Activated T-helper 17 cell treated with anti-CD3 and anti-CD28 coated beads, Interleukin-2, amount 50 U/mL, for 72 hours (primary cell): Measurements from ENCODE around the gene MRS2. TPM values are rescaled to one million over a fixed set of nuclear protein-coding genes. Genes with fewer than 3 reads are reported as not detected.
"Not testable (repeated sequence)": the region's sequence is repeated elsewhere in the genome, so short reads cannot be mapped to it uniquely, and the experiment has no call there.

Experiments
- ATAC-seq: fragments of 150-1000 bp; cut with Tn5 transposase; replicated peaks from 2 replicates; pipeline ENCODE4 v1.10.0; 2021; ENCODE audit warnings: mild to moderate bottlenecking, moderate library complexity
- H3K27ac Mint-ChIP-seq: one replicate; pipeline ENCODE4 v1.8.0; 2022; ENCODE audit warnings: mixed read lengths
- H3K27me3 Mint-ChIP-seq: one replicate; pipeline ENCODE4 v1.8.0; 2022; ENCODE audit warnings: mixed read lengths
- H3K36me3 Mint-ChIP-seq: one replicate; pipeline ENCODE4 v1.8.0; 2022; ENCODE audit warnings: low read depth, mild to moderate bottlenecking, mixed read lengths
- H3K4me1 Mint-ChIP-seq: one replicate; pipeline ENCODE4 v1.8.0; 2022; ENCODE audit warnings: mixed read lengths
- H3K4me3 Mint-ChIP-seq: one replicate; pipeline ENCODE4 v1.8.0; 2022; ENCODE audit warnings: mild to moderate bottlenecking, mixed read lengths
- H3K9me3 Mint-ChIP-seq: one replicate; pipeline ENCODE4 v1.8.0; 2022; ENCODE audit warnings: mixed read lengths
- total RNA-seq, 2 donors: library from RNA; stranded (reverse); gene quantifications; one replicate each; pipeline ENCODE4 v1.2.3, GENCODE V29; 2022

MRS2 gene
- total RNA-seq, 2 donors from 2014 or later, result 21.6 to 27.3 TPM

DNA sequence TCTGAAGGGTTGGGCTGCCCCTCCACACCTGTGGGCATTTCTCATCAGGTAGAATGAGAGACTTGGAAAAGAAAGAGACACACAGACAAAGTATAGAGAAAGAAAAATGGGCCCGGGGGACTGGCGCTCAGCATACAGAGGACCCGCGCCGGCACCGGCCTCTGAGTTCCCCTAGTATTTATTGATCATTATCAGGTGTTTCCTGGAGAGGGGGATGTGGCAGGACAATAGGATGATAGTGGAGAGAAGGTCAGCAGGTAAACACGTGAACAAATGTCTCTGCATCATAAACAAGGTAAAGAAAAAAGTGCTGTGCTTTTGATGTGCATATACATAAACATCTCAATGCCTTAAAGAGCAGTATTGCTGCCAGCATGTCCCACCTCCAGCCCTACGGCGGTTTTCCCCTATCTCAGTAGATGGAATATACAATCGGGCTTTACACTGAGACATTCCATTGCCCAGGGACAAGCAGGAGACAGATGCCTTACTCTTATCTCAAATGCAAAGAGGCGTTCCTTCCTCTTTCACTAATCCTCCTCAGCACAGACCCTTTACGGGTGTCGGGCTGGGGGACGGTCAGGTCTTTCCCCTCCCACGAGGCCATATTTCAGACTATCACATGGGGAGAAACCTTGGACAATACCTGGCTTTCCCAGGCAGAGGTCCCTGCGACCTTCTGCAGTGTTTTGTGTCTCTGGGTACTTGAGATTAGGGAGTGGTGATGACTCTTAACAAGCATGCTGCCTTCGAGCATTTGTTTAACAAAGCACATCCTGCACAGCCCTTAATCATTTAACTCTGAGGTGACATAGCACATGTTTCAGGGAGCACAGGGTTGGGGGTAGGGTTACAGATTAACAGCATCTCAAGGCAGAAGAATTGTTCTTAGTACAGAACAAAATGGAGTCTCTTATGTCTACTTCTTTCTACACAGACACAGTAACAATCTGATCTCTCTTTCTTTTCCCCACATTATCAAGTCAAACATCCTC, 2.4 kb upstream of the MRS2 start:
- Mint-ChIP-seq H3K36me3 (peaks cover 18% of the 10 kb centered on the region), H3K27me3 (peaks cover 32% of the 10 kb centered on the region)
- H3K9me3 Mint-ChIP-seq, H3K4me3 Mint-ChIP-seq, ATAC-seq, H3K27ac Mint-ChIP-seq, H3K4me1 Mint-ChIP-seq: not testable (repeated sequence)

DNA sequence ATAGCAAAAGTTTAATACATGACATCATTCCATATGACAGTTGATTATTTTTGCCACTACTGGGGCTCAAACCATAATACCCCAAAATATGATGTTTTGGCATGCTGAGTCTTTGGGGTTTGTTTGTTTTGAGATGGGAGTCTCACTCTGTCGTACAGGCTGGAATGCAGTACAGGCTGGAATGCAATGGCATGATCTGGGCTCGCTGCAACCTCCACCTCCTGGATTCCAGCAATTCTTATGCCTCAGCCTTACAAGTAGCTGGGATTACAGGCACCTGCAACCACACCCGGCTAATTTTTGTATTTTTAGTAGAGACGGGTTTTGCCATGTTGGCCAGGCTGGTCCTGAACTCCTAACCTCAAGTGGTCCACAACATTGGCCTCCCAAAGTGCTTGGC, 1.3 kb upstream of the MRS2 start:
- Mint-ChIP-seq H3K27me3 (peaks cover 29% of the 10 kb centered on the region), H3K4me3 (no peak overlapping the region), H3K4me1 (peaks cover 8% of the 10 kb centered on the region), H3K9me3 (peaks cover 2% of the 10 kb centered on the region), H3K27ac (no peak overlapping the region), H3K36me3 (peaks cover 29% of the 10 kb centered on the region)
- no peak for ATAC-seq

DNA sequence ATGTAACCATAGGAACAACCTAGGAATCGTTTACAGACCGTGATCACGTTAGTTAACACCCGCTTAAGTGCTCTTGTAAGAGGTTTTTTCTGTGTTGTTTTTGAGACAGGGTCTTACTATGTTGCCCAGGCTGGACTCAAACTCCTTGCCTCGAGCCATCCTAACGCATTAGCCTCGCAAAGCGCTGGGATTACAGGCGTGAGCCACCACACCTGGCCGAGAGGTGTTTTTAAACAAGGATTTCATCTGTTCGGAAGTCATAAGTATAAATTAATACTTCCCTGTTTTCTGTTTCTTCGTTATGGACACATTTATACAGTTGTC, 727 bp downstream of the MRS2 start:
- peaks cover 16% of the 10 kb centered on the region for H3K27me3 Mint-ChIP-seq
- H3K27ac Mint-ChIP-seq, result peak overlapping the region; percentile 93
- H3K4me3 Mint-ChIP-seq, result peak overlapping the region; percentile 92
- ATAC-seq, result no peak
- peaks cover 45% of the 10 kb centered on the region for H3K36me3 Mint-ChIP-seq
- peaks cover 8% of the 10 kb centered on the region for H3K4me1 Mint-ChIP-seq
- no peaks in the 10 kb centered on the region for H3K9me3 Mint-ChIP-seq

GRCh38 chr6:24405262-24405661, 2.5 kb downstream of the MRS2 start:
- H3K27me3 Mint-ChIP-seq, result peaks cover 4% of the 10 kb centered on the region
- H3K4me1 Mint-ChIP-seq, result peaks cover 8% of the 10 kb centered on the region
- no peak overlapping the region for H3K27ac Mint-ChIP-seq
- no peaks in the 10 kb centered on the region for H3K9me3 Mint-ChIP-seq
- no peak overlapping the region for H3K4me3 Mint-ChIP-seq
- H3K36me3 Mint-ChIP-seq, result peaks cover 61% of the 10 kb centered on the region
- ATAC-seq, result no peak

DNA sequence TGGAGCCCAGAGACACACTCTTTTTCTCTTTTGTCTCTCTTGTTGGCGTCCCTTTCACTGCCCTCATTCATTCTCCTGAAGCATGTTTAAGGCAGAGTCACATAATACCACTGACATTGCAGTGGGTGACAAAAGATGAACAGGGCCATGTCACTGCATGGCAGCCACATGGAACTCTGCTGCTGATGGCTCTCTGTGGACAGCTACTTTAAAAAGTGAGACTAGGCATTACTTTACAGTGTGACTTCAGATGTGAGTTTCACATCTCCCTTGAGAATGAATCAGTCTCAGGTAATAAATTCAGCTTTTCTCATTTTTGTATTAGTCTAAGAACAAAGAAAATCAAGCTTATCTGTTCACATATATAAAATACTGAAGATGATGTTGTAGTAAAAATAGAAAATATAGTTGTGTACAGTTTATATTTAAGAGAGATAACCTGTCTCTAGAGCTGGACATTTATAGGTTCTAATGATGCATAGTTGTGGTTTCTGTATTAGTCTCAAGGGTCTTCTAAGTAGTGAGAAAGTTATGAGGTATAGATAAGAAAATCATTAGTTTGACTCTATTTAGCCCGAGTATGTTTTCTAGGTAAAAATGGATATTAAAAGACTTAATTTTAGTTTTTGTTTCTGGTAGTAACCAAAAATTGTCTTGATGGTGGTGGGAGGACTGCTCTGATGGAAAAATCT, 6.1 kb downstream of the MRS2 start:
- Mint-ChIP-seq H3K27ac (no peak overlapping the region), H3K36me3 (peaks cover 80% of the 10 kb centered on the region), H3K9me3 (no peaks in the 10 kb centered on the region), H3K4me3 (no peak overlapping the region), H3K27me3 (no peaks in the 10 kb centered on the region), H3K4me1 (peaks cover under 1% of the 10 kb centered on the region)
- ATAC-seq, result no peak

DNA sequence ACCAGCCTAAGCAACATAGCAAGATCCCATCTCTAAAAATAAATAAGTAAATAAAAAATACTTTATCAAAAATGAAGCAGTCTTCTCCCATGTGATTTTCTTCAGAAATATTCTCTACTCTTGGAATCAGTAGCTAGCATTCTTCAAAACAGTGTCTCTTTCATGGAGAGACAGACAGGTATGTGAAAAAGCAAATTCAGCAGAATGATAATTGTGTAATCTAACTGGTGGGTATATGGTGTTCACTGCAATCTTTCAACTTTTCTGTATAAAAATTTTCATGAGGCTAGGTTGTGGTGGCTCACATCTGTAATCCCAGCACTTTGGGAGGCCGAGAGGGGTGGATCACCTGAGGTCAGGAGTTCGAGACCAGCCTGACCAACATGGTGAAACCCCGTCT, 7.9 kb downstream of the MRS2 start:
- Mint-ChIP-seq H3K36me3 (peaks cover 80% of the 10 kb centered on the region), H3K4me3 (no peak overlapping the region), H3K27me3 (no peaks in the 10 kb centered on the region), H3K4me1 (no peaks in the 10 kb centered on the region), H3K9me3 (no peaks in the 10 kb centered on the region), H3K27ac (no peak overlapping the region)
- no peak for ATAC-seq

- Mint-ChIP-seq H3K4me1 (no peaks in the 10 kb centered on the region), H3K27me3 (no peaks in the 10 kb centered on the region), H3K27ac (no peak overlapping the region), H3K36me3 (peaks cover 84% of the 10 kb centered on the region), H3K9me3 (no peaks in the 10 kb centered on the region), H3K4me3 (no peak overlapping the region)
- no peak for ATAC-seq
Measured at GRCh38 chr6:24412294-24412693, 9.6 kb downstream of the MRS2 start.

- H3K27me3 Mint-ChIP-seq, H3K4me3 Mint-ChIP-seq, ATAC-seq, H3K27ac Mint-ChIP-seq, H3K4me1 Mint-ChIP-seq, H3K9me3 Mint-ChIP-seq: not testable (repeated sequence)
- peaks cover 81% of the 10 kb centered on the region for H3K36me3 Mint-ChIP-seq
Measured at GRCh38 chr6:24414531-24414930, 11.8 kb downstream of the MRS2 start.

DNA sequence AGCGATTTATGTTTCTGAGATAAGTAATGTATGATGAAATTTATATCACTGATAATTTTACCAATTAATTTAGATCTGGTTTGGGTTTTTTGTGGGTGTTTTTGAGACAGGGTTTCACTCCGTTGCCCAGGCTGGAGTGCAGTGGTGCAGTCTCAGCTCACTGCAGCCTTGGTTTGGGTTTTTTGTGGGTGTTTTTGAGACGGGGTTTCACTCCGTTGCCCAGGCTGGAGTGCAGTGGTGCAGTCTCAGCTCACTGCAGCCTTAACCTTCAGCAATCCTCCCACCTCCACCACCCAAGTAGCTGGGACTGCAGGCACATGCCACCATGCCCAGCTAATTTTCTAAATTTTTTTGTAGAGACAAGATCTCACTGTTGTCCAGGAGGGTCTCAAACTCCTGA, 13.0 kb downstream of the MRS2 start:
- H3K36me3 Mint-ChIP-seq, result peaks cover 83% of the 10 kb centered on the region

DNA sequence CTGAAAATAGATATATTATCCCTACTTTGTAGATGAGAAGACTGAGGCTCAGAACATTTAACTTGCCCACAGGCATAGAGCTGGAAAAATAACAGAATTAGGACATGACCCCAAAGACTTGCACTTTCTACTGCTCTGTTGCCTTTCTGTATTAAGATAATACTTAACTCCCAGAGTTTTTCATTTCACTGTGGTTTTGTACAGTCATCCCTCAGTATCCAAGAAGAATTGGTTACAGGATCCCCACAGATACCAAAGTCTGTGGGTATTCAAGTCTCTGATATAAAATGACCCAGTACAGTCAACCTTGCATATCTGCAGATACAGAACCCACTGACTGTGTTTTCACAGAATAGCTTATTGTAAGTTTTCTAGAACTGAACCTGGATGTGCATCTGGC, 16.8 kb downstream of the MRS2 start:
- Mint-ChIP-seq H3K4me1 (no peaks in the 10 kb centered on the region), H3K27me3 (no peaks in the 10 kb centered on the region), H3K27ac (no peak overlapping the region), H3K4me3 (no peak overlapping the region), H3K36me3 (peaks cover 95% of the 10 kb centered on the region), H3K9me3 (no peaks in the 10 kb centered on the region)
- ATAC-seq, result no peak

More for the DNA sequence above, 13.0 kb downstream of the MRS2 start:
- Mint-ChIP-seq H3K27ac (no peak overlapping the region), H3K9me3 (no peaks in the 10 kb centered on the region), H3K27me3 (no peaks in the 10 kb centered on the region), H3K4me1 (no peaks in the 10 kb centered on the region), H3K4me3 (no peak overlapping the region)
- ATAC-seq, result no peak

DNA sequence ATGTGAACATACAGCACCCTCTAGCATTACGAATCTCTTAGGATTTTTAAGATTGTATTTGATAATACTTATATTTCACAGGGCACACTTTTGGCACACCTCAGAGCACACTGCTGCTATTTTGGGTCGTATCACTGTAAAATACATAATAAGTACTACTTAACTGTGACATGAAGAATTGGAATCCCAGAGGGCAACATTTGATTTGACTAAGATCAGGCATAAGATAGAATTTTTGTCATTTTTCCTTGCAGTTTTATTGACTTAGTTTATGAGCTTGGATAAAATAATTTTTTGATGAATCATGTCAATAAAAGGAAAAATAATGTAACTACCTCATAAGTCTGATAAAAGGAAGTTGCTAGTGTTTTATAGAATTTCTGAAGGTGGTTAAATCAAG, 22.4 kb downstream of the MRS2 start:
- no peak overlapping the region for H3K4me3 Mint-ChIP-seq
- H3K4me1 Mint-ChIP-seq, result no peaks in the 10 kb centered on the region
- no peak for ATAC-seq
- no peaks in the 10 kb centered on the region for H3K27me3 Mint-ChIP-seq
- peaks cover 71% of the 10 kb centered on the region for H3K36me3 Mint-ChIP-seq
- H3K9me3 Mint-ChIP-seq, result no peaks in the 10 kb centered on the region
- no peak overlapping the region for H3K27ac Mint-ChIP-seq

DNA sequence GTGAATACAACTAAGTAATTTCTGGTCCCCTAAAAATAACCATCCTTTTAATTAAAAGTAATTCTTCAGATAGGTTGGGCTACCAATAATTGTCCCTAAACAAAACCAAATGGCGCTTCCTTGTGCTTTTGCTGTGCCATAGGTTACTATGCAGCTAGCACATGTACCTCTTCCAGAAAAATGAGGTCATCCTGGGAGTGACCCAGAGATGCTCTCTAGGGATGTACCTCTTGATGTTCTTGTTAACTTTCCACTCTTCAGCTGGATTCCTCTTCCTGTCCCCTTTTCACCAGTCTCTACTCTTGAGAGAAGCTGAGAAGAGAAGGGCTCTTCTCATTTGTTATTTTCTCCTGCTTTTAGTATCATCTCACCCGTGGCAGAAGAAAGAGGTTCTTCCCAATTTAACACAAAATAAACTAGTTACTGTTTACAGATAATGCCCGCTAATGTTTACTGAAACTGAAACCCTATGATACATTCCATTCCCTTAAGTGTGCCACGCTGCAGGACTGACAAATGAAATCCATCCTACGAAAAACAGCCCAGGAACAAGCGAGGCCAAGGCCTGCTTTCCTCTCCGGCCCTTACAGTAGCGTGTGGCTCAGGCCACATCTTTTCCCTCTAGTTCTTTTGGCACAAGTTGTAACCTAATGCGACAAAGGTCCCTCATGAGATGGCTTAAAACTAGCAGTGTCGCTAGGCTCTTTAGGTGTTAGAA, 24.2 kb downstream of the MRS2 start:
- Mint-ChIP-seq H3K4me1 (no peaks in the 10 kb centered on the region), H3K4me3 (no peak overlapping the region), H3K27ac (no peak overlapping the region), H3K36me3 (peaks cover 53% of the 10 kb centered on the region), H3K27me3 (no peaks in the 10 kb centered on the region), H3K9me3 (no peaks in the 10 kb centered on the region)
- ATAC-seq, result no peak

DNA sequence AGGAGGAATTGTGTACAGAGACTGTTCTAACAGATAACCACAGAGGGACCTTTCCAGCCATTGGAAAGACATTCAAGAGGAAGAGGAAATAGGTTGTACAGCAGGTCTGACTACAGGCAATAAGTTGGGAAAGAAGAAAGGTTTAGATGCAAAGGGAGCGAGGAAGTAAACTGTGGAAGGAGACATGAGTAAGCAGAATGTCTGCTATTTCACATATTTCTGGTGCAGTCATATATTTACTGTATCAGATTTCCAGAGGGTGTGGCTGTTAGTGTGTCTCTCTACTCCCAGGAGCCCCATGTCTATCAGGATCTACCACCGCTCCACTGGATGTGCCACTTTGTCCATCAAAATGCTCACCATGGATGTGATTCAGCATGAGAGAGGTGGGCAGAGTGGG, 25.9 kb downstream of the MRS2 start:
- no peak for ATAC-seq
- no peak overlapping the region for H3K27ac Mint-ChIP-seq
- no peaks in the 10 kb centered on the region for H3K27me3 Mint-ChIP-seq
- H3K4me1 Mint-ChIP-seq, result no peaks in the 10 kb centered on the region
- no peak overlapping the region for H3K4me3 Mint-ChIP-seq
- H3K36me3 Mint-ChIP-seq, result peaks cover 36% of the 10 kb centered on the region
- H3K9me3 Mint-ChIP-seq, result no peaks in the 10 kb centered on the region

GRCh38 chr6:24429146-24429545, 26.4 kb downstream of the MRS2 start:
- no peak for ATAC-seq
- Mint-ChIP-seq H3K27ac (no peak overlapping the region), H3K27me3 (no peaks in the 10 kb centered on the region), H3K9me3 (no peaks in the 10 kb centered on the region), H3K36me3 (peaks cover 31% of the 10 kb centered on the region), H3K4me1 (no peaks in the 10 kb centered on the region), H3K4me3 (no peak overlapping the region)
